SK-N-SH (cell line): ENCODE measurements around the gene ERRFI1. TPM values are rescaled to one million over a fixed set of nuclear protein-coding genes. Genes with fewer than 3 reads are reported as not detected.

ENCODE experiments used
- CTCF ChIA-PET: fragments of 300-600, 350-600 bp; formaldehyde crosslinking; extraction: SDS; loops from one replicate; lab custom pipeline; 2021; lab: Yijun Ruan, JAX
- POLR2A ChIA-PET: fragments of 350-600 bp; sonication (Branson Sonifier 250); formaldehyde crosslinking; extraction: SDS; loops from one replicate; lab custom pipeline; 2020; ENCODE audit warnings: antibody characterized with exemption, inconsistent platforms; lab: Yijun Ruan, JAX
- DNase-seq: peaks from one replicate; pipeline ENCODE4 v3.0.0; 2012
- H2AFZ ChIP-seq: fragments of 200-600 bp; sonication (generic); 2 replicates; pipeline ENCODE4 v1.8.1; 2016; ENCODE audit warnings: antibody characterized with exemption, mild to moderate bottlenecking, low read depth
- H3F3A ChIP-seq: fragments of 200-600 bp; sonication (generic); replicated peaks from 2 replicates; pipeline ENCODE3; 2016; ENCODE audit warnings: antibody characterized with exemption, mild to moderate bottlenecking; ENCODE audit not compliant: insufficient read depth
- H3K27ac ChIP-seq, 2 experiments: fragments of 200-500 bp in 1 of 2; fragments of 200-600 bp in 1 of 2; sonication (Bioruptor generic) in 1 of 2; sonication (generic), shearing (Covaris generic) in 1 of 2; 2 replicates each; pipeline versions ENCODE4 v1.5.1 to v1.6.1; 2014 to 2016; ENCODE audit warnings: low read depth in 2 of 2, inconsistent platforms in 1 of 2, low read length in 1 of 2, mild to moderate bottlenecking in 1 of 2, mixed read lengths in 1 of 2
- H3K27me3 ChIP-seq: fragments of 200-600 bp; sonication (generic), shearing (Covaris generic); 2 replicates; pipeline ENCODE4 v1.6.1; 2016; ENCODE audit warnings: mixed run types; ENCODE audit not compliant: insufficient read depth
- H3K36me3 ChIP-seq, 2 experiments: fragments of 200-500 bp in 1 of 2; fragments of 200-600 bp in 1 of 2; sonication (Bioruptor generic) in 1 of 2; sonication (generic) in 1 of 2; replicated peaks in 1 of 2; 2 replicates each; pipeline versions ENCODE3 to v1.5.1; 2014 to 2016; ENCODE audit warnings: low read length in 1 of 2, mild to moderate bottlenecking in 1 of 2; ENCODE audit not compliant: insufficient read depth in 2 of 2, control insufficient read depth in 1 of 2
- H3K4me1 ChIP-seq, 2 experiments: fragments of 200-500 bp in 1 of 2; fragments of 200-600 bp in 1 of 2; sonication (Bioruptor generic) in 1 of 2; sonication (generic), shearing (Covaris generic) in 1 of 2; 2 replicates each; pipeline versions ENCODE4 v1.5.1 to v1.6.1; 2014 to 2016; ENCODE audit warnings: low read depth in 1 of 2, low read length in 1 of 2, mixed run types in 1 of 2; ENCODE audit not compliant: insufficient read depth in 2 of 2, control insufficient read depth in 1 of 2
- H3K4me2 ChIP-seq: fragments of 200-600 bp; sonication (generic), shearing (Covaris generic); 2 replicates; pipeline ENCODE4 v1.6.1; 2017; ENCODE audit warnings: mixed run types
- H3K4me3 ChIP-seq, 2 experiments: fragments of 200-500 bp in 1 of 2; fragments of 200-600 bp in 1 of 2; sonication (Bioruptor generic) in 1 of 2; sonication (generic), shearing (Covaris generic) in 1 of 2; 2 replicates each; pipeline versions ENCODE4 v1.5.1 to v1.8.1; 2014 to 2016; ENCODE audit warnings: low read depth in 2 of 2, inconsistent platforms in 1 of 2, low read length in 1 of 2, mild to moderate bottlenecking in 1 of 2, mixed read lengths in 1 of 2, moderate library complexity in 1 of 2
- H3K79me2 ChIP-seq: fragments of 200-600 bp; sonication (generic); 2 replicates; pipeline ENCODE4 v1.8.1; 2017; ENCODE audit warnings: mild to moderate bottlenecking; ENCODE audit not compliant: insufficient read depth
- H3K9ac ChIP-seq: fragments of 200-600 bp; sonication (generic); 2 replicates; pipeline ENCODE4 v1.6.1; 2017; ENCODE audit warnings: mixed run types
- H3K9me2 ChIP-seq: fragments of 200-600 bp; sonication (generic); 2 replicates; pipeline ENCODE4 v1.6.1; 2017; ENCODE audit warnings: mixed run types
- H3K9me3 ChIP-seq: fragments of 200-600 bp; sonication (generic); 2 replicates; pipeline ENCODE4 v1.6.1; 2017; ENCODE audit warnings: mixed run types, mild to moderate bottlenecking, moderate library complexity
- H4K20me1 ChIP-seq: fragments of 200-600 bp; sonication (generic); 2 replicates; pipeline ENCODE4 v1.6.1; 2017; ENCODE audit warnings: mild to moderate bottlenecking, mixed run types; ENCODE audit not compliant: insufficient read depth
- CHD2 ChIP-seq: fragments of 150-350 bp; IDR thresholded peaks from 2 replicates; pipeline ENCODE4 v1.6.1; 2018; ENCODE audit warnings: low read length; ENCODE audit not compliant: partially characterized antibody
- EZH2phosphoT487 ChIP-seq: fragments of 200-600 bp; sonication (generic); IDR thresholded peaks from 2 replicates; pipeline ENCODE4 v1.6.1; 2017; ENCODE audit warnings: low read depth, mixed run types, mild to moderate bottlenecking, antibody characterized with exemption, moderate library complexity, borderline replicate concordance
- FOSL2 ChIP-seq: IDR thresholded peaks from 2 replicates; pipeline ENCODE4 v1.4.0; 2012; ENCODE audit warnings: low read depth, mild to moderate bottlenecking, moderate library complexity, borderline replicate concordance
- FOXJ3 ChIP-seq: sonication (generic); formaldehyde crosslinking; IDR thresholded peaks from 2 replicates; pipeline ENCODE4 v1.5.1; 2020; ENCODE audit warnings: mild to moderate bottlenecking, missing genetic modification reagents
- FOXM1 ChIP-seq: IDR thresholded peaks from 2 replicates; pipeline ENCODE4 v1.4.0; 2012; ENCODE audit warnings: low read depth, mild to moderate bottlenecking
- GATA2 ChIP-seq: sonication (generic); formaldehyde crosslinking; IDR thresholded peaks from 2 replicates; pipeline ENCODE4 v1.5.0; 2020; ENCODE audit warnings: mild to moderate bottlenecking, missing genetic modification reagents
- JUND ChIP-seq: IDR thresholded peaks from 2 replicates; pipeline ENCODE4 v1.4.0; 2012
- MXI1 ChIP-seq: IDR thresholded peaks from 2 replicates; pipeline ENCODE4 v1.6.1; 2012; ENCODE audit warnings: mild to moderate bottlenecking, low read depth, low read length, improper control_type of control experiment
- NFIC ChIP-seq: IDR thresholded peaks from 2 replicates; pipeline ENCODE4 v1.4.0; 2012; ENCODE audit warnings: borderline replicate concordance
- POLR2AphosphoS5 ChIP-seq: IDR thresholded peaks from 2 replicates; pipeline ENCODE4 v1.6.1; 2012; ENCODE audit warnings: low read depth, low read length
- RAD21 ChIP-seq: IDR thresholded peaks from 2 replicates; pipeline ENCODE4 v1.6.1; 2012; ENCODE audit warnings: mild to moderate bottlenecking, low read length
- RFX5 ChIP-seq: IDR thresholded peaks from 2 replicates; pipeline ENCODE4 v1.6.1; 2012; ENCODE audit warnings: mild to moderate bottlenecking, improper control_type of control experiment, low read length
- SIN3A ChIP-seq: IDR thresholded peaks from 2 replicates; pipeline ENCODE4 v1.6.1; 2012; ENCODE audit warnings: low read depth, mild to moderate bottlenecking, low read length, moderate library complexity, borderline replicate concordance
- SMC3 ChIP-seq: IDR thresholded peaks from 2 replicates; pipeline ENCODE4 v1.6.1; 2012; ENCODE audit warnings: low read depth, low read length, improper control_type of control experiment
- TAF1 ChIP-seq: IDR thresholded peaks from 2 replicates; pipeline ENCODE4 v1.6.1; 2012; ENCODE audit warnings: low read depth, mild to moderate bottlenecking, low read length, moderate library complexity, borderline replicate concordance
- WGBS: methylation state at CpG from one replicate; pipeline ENCODE4 v1.1.6; 2017; ENCODE audit warnings: low lambda C conversion rate; 5-methylcytosine and 5-hydroxymethylcytosine counted together
- polyA plus RNA-seq, 3 experiments: library from polyadenylated mRNA; depleted of rRNA; stranded (reverse); fragments of >200 nt; gene quantifications; 2 replicates each; pipeline ENCODE4 v1.2.3, GENCODE V29; 2012
- TF ChIP-seq, protein P1 (sequence below): IDR thresholded peaks from 2 replicates; pipeline ENCODE4 v1.6.1; 2012; ENCODE audit warnings: mild to moderate bottlenecking, low read depth, low read length, moderate library complexity
- TF ChIP-seq, protein P2 (sequence below): IDR thresholded peaks from 2 replicates; pipeline ENCODE4 v1.4.0; 2012; ENCODE audit warnings: low read depth
- TF ChIP-seq, protein P3 (sequence below): fragments of 150-350 bp; IDR thresholded peaks from 2 replicates; pipeline ENCODE4 v1.6.1; 2017; ENCODE audit warnings: antibody characterized with exemption, low read length, low read depth, borderline replicate concordance

The ERRFI1 gene
- polyA plus RNA-seq, 1 of the 3 experiments (the other 2 are of a cell fraction): 65.6 TPM

DNA sequence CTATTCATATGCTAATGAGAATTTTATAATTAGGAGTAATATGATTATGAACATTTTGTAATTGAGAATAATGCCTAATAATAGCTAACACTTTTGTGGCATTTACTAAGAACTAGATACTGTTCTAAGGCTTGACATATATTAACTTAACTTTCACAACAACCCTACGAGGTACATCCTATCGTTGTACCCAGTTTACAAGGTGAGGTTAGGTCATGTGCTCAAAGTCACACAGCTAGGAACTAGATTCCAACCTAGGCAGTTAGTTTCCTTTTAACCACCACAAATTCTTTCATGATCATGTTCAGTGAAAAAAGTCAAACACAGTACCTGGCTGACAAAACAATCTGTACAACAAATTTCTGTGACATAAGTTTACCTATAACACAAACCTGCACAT, 13.0 kb upstream of the ERRFI1 start:
- no peak overlapping the region for H3K4me2 ChIP-seq
- H3K27ac ChIP-seq: no peak overlapping the region
- H3K9ac ChIP-seq: no peak overlapping the region
- no peaks in the 10 kb centered on the region for H3K36me3 ChIP-seq
- POLR2A ChIA-PET: no interaction called here
- CTCF ChIA-PET: interaction anchor here (1.7 kb wide), 1 partner anchor 275 kb away, joined by 5 read pairs; no protein-coding TSS in a partner anchor
- no peaks in the 10 kb centered on the region for H3K27me3 ChIP-seq
- TF ChIP-seq, protein P1, sequence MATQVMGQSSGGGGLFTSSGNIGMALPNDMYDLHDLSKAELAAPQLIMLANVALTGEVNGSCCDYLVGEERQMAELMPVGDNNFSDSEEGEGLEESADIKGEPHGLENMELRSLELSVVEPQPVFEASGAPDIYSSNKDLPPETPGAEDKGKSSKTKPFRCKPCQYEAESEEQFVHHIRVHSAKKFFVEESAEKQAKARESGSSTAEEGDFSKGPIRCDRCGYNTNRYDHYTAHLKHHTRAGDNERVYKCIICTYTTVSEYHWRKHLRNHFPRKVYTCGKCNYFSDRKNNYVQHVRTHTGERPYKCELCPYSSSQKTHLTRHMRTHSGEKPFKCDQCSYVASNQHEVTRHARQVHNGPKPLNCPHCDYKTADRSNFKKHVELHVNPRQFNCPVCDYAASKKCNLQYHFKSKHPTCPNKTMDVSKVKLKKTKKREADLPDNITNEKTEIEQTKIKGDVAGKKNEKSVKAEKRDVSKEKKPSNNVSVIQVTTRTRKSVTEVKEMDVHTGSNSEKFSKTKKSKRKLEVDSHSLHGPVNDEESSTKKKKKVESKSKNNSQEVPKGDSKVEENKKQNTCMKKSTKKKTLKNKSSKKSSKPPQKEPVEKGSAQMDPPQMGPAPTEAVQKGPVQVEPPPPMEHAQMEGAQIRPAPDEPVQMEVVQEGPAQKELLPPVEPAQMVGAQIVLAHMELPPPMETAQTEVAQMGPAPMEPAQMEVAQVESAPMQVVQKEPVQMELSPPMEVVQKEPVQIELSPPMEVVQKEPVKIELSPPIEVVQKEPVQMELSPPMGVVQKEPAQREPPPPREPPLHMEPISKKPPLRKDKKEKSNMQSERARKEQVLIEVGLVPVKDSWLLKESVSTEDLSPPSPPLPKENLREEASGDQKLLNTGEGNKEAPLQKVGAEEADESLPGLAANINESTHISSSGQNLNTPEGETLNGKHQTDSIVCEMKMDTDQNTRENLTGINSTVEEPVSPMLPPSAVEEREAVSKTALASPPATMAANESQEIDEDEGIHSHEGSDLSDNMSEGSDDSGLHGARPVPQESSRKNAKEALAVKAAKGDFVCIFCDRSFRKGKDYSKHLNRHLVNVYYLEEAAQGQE: no peak
- TF ChIP-seq, protein P2, sequence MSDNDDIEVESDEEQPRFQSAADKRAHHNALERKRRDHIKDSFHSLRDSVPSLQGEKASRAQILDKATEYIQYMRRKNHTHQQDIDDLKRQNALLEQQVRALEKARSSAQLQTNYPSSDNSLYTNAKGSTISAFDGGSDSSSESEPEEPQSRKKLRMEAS: no peak
- TF ChIP-seq SMC3 (no peak), EZH2phosphoT487 (no peak), MXI1 (no peak)
- TF ChIP-seq, protein P3, sequence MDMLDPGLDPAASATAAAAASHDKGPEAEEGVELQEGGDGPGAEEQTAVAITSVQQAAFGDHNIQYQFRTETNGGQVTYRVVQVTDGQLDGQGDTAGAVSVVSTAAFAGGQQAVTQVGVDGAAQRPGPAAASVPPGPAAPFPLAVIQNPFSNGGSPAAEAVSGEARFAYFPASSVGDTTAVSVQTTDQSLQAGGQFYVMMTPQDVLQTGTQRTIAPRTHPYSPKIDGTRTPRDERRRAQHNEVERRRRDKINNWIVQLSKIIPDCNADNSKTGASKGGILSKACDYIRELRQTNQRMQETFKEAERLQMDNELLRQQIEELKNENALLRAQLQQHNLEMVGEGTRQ: no peak
- peaks cover 0 to 10% of the 10 kb centered on the region in 2 experiments; a peak in 2 of 4 replicates for H3K4me1 ChIP-seq
- no peaks in the 10 kb centered on the region for H3K79me2 ChIP-seq
- no peak for DNase-seq
- H4K20me1 ChIP-seq: no peaks in the 10 kb centered on the region
- H2AFZ ChIP-seq: no peak overlapping the region
- 96% methylated on average over 2 of the region's 2 CpGs for WGBS
- no peak overlapping the region for H3K4me3 ChIP-seq
- no peaks in the 10 kb centered on the region for H3K9me2 ChIP-seq
- H3F3A ChIP-seq: peaks cover 27% of the 10 kb centered on the region
- peaks cover 8% of the 10 kb centered on the region; the same call in 1 of the 2 replicates for H3K9me3 ChIP-seq

DNA sequence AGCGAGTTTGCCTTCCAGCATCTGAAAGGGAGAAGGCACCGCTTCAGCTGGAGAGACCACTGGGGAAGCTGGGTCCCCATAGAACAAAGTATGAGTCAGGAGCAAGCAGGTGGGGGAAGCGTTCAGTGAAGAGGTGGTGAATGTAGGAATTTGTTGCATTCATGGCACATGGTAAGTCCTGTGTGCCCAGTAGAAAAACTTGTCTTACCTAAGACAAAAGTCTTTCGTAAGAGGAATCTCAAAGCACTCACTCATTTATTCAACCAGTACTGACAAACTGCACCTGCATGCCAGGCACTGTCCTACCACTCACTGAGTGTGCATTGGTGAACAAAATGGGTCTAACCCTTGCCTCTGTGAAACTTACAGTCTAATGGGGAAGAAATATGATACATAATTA, 9.2 kb upstream of the ERRFI1 start:
- H3K4me3 ChIP-seq: no peak overlapping the region
- TF ChIP-seq JUND (no peak), SIN3A (no peak), FOXM1 (no peak), RAD21 (no peak), FOXJ3 (CRISPR knock-in tag) (no peak), POLR2AphosphoS5 (no peak), MXI1 (no peak), RFX5 (no peak), CHD2 (no peak), TAF1 (no peak), GATA2 (no peak), SMC3 (no peak), FOSL2 (no peak), NFIC (no peak)
- TF ChIP-seq, all 33 proteins: peak for 0
- no peaks in the 10 kb centered on the region for H3K79me2 ChIP-seq
- H3K36me3 ChIP-seq: no peaks in the 10 kb centered on the region
- no peaks in the 10 kb centered on the region for H3K27me3 ChIP-seq
- no peaks in the 10 kb centered on the region for H3K9me2 ChIP-seq
- no peak overlapping the region for H3K4me2 ChIP-seq
- 100% methylated on average over 4 of the region's 4 CpGs for WGBS
- CTCF ChIA-PET: interaction anchor here (0.7 to 2.4 kb wide), 2 partner anchors 280 to 314 kb away, joined by 3 to 15 read pairs; no protein-coding TSS in a partner anchor
- H3K4me1 ChIP-seq: peaks cover 0 to 15% of the 10 kb centered on the region in 2 experiments; a peak in 2 of 4 replicates
- peaks cover 19% of the 10 kb centered on the region for H3F3A ChIP-seq
- no peak overlapping the region for H3K9ac ChIP-seq
- H4K20me1 ChIP-seq: no peaks in the 10 kb centered on the region
- no peak for DNase-seq
- no peak overlapping the region for H3K27ac ChIP-seq
- H3K9me3 ChIP-seq: no peaks in the 10 kb centered on the region
- POLR2A ChIA-PET: no interaction called here
- H2AFZ ChIP-seq: no peak overlapping the region
